Stimulated activated CD4-positive, alpha-beta T cell treated with anti-CD3 and anti-CD28 coated beads, Interleukin-2, amount 100 ng/mL, for 48 hours (primary cell): ENCODE data around the gene HOXB3.
A peak's percentile ranks its signal among the peaks of the same experiment; 100 is the strongest.

Experiments
- DNase-seq, 2 donors: peaks; one replicate each; pipeline ENCODE4 v3.0.0-alpha.2; 2020

The HOXB3 gene

DNA sequence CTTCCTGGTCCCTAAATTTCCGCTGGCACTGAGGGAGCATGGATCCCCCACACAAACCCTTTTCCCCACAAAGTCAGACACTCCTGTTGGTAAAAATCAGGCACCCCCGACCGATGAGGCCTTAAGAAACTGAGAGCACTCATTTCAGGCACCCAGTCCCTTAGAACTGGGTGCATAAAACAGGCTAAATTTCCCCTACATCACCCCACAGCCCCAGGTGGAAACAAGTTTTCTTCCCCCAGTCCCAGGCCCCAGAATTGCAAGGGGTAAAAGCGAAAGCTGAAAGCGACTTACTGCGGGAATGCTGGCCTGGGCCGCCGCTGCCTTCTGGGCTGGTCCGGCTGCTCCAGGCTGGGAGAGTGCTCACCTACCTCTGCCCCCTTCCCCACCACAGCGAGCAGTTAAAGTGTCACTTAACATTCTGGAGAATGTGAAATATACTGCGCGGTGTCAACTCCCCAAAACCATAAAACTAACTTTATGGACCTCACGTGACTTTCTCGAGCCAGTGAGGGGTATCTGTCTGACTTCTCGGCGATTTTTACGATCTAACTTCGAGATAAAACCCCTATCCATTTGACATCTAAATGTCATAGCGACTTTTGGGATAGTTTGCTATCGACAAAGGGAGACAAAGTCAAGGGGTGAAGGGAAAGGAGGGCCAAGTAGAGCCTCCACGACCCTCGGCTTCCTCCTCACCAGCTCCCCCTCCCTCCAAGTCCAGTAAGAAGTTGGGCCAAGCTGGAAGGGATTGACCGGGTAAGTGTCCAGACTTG is at the start of gene HOXB3:
TSS of gene HOXB3 (minus strand) at position 411 of the 776 bp plus-strand sequence. CDS start 37,767 bp downstream, outside the sequence.
- DNase-seq = no peak

DNA sequence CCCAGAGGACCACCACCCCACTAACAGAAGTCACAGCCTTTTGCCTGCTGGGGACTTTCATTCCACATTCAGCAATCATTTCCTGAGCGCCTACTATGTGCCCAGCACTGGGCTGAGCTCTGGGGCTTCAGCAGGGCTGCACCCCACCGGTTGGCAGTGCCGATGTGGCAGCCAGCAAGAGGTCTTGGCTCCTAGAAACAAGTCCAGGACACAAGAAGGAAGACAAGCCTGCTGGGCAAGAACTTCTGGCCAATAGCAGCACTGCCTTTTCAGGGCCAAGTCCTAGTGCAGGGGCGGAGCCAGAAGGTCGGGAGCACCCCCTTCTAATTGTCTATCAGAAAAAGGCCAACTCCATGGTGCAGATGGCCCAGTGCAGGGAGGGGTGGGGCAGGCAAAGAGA is 49.1 kb upstream of the HOXB3 start:
- DNase-seq = no peak

DNA sequence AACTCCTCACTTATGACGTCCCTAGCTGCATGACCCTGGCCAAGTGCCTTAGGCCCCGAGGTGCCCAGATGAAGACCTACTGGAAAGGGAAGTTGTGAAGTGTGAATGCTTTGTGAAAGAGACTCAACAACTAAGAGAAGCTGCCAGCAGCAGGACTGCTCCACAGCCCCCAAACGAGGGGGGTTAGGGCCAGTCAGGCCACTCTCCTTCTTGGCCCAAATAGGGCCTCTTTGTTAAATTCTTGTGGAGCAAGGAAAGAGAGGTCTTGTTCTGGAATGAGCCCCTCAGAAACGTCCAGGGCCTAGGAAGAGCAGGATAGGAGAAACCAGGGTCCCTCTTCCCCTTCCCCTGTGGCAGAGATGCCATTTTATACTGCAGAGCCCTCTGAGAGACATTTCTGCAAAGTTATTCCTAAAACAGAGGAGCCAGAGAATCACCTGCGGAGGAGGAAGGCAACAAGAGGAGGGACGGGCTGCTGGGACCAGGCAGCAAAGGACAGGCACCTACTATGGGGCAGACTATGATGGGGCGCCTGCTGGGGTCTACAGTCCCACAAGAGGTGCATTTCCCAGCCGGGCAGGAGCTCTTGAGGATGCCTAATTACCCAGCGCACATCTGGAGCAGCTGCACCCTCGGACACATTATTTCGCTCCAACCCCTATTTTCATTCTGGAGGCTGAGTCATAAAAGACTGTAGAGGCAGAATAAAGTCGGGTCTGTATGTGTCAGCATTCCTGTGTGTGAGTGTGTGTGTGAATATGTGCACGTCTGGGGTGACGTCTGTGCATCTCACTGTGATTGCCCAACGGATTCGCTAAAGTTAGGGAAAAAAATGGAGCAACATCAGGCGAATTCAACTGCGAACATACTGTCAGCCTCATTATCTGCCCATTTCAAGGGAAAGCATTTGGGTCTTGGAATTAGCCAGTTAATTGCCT is 47.6 kb upstream of the HOXB3 start:
- DNase-seq = no peak

DNA sequence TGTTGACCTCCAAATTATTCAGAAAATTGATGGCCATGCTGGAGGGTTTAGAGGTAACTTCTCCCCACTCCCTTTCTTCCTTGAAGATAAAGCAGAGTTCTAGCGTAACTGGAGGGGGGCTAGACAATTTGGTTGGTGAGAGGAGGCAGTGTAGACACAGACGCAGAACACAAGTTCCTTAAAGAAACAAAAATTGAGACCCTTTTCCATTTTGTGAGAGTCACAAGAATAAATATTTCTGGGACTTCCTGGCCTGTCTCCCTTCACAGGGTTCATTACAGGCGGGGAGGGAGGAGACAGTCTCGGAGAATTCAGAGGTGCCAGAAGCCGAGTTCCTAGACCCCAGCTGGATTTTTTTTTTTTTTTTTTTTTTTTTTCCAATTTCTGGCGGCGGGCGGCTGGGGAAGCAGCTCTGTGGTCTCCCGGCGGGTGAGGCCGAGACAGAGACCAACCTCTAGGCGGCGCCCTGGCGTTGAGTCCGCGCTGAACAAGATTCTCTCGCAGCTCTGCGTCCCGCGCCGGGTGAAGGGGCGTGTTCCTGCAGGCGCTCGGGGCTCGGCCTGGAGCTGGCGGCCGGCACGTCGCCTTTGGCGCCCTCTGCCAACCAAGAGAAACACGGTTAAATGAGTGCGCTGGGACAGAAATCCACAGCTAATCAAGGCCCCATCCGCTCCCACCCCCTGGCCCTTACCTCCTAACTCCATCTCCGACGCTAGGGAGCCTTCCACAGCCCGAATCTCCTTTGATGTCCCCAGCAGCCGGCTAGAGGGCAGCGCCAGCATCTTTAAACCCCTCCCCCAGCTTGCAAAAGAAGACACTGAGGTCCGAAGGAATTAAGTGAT is 46.4 kb upstream of the HOXB3 start:
- DNase-seq = peak; percentile 80 to 88

DNA sequence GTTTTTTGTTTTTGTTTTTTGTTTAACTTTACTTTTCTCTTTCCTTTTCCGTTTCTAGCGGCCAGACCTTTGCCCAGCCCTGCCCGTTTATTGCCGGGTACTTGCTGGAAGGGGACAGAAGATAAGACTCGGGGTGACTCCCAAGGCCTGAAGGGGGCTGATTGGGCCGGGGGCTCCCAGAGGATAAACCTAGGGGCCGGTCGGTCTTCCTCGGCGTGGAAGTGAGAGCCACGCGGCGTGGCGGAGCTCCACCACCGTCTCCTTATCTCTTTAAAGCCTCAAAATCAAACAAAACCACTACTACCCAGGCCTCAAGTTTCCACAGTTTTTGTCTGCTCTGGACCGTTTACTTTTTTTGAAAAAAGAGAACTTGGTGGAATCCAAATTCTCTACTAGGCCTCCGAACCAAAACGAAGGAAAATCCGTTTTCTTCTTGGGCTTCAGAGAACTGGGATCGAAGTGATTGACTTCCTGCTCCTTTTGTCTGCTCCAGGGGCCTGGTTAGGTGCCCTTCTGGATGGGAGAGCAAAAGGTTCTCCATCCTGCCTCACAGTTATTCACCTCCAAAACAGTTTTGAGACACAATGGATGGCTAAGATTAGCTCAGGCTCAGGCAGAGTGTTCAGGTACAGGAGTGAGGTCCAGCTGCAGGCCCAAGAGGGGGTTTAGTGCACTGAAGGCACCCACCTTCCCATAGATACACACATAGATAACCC is 44.6 kb upstream of the HOXB3 start:
- no peak for DNase-seq

DNA sequence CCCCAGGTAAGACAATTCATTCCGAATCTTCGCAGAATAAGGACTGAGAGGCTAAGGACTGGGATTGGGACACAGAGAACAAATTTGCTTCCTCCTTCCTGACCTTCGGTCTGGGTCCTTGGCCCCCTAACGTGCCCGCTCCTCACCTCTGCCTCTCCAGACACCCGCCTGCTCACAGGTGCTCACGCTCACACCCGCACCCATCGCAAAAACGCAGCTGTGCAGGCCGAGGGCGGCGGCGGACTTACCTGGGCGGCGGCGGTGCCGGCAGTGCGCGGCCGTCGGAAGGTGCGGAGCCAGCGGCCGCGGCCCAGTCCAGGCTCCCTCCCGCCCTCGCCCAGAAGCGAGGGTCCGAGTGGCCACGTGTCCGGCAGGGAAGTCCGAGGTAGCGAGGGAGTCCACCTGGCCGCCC is 43.2 kb upstream of the HOXB3 start:
- no peak for DNase-seq

DNA sequence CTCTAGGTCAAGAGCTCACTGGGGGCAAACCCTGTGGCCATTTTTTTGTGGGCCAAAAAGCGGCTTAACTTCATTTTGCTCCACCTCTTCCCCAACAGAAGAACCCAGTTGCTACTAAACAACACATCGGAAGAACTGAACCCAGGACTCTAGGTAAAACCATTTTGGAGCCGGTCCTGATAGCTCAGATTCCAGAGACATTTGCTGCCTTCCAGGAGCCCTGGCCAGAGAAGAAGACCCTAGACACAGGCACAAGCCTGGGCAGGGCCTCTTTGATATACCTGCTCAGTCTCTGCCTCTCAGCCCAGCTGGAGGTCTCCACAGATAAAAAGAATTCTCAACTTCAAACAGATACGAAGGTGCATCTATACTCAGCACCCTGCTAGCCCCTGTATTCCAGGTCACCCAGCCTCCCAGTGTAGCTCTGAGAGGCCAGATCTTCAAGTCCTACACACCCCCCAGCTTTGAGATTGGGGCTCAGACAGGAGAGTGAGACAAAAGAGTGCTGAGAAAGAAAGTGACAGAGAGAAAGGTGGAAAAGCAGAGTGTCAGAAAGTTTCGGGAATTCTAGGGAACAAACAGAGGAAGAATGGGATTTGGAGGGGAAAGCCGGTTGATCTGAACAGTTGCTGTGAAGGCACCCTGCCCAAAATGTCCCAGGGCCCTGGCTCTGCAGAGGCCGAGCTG is 42.7 kb upstream of the HOXB3 start:
- no peak for DNase-seq

DNA sequence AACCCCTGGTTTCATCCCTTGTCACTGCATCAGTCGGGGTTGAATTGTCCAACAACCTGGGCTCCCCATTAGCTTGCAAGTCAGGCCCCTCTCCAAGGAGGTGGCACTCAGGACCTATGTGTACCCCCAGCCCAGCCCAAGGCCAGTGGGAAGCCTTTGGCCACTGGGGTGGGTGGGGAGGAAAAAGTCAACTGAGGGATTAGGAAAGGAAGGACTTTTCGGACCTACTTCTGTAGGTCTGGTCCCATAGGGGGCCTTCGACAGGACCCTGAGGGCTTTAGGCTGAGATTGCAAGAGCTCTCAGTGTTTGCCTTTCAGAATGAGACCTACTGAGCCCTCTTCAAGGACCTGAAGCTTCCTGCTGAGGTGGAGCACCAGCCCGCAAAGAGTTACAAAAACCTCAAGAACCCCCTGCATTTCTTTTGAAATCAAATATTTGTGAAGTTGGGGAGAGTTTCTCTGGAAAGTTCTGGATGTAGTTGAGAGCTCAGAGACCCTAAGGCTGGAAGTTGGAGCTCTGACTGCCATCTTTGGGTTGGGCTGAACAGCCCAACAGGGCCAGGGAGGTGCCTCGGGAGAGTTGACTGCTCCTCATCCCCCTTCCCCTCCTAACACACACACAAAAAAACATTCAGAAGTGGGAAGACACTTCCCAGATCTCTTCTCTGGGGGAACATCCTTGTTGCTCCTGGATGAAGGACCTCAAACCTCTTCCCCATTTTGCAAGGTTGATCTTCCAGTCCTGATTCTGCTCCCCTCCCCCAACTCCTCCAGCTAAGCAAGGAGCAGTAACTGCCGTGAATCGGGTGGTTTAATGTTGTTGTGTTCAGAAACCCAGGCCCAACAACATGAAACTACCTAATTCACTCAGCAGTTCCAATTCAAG is 41.9 kb upstream of the HOXB3 start:
- no peak for DNase-seq

DNA sequence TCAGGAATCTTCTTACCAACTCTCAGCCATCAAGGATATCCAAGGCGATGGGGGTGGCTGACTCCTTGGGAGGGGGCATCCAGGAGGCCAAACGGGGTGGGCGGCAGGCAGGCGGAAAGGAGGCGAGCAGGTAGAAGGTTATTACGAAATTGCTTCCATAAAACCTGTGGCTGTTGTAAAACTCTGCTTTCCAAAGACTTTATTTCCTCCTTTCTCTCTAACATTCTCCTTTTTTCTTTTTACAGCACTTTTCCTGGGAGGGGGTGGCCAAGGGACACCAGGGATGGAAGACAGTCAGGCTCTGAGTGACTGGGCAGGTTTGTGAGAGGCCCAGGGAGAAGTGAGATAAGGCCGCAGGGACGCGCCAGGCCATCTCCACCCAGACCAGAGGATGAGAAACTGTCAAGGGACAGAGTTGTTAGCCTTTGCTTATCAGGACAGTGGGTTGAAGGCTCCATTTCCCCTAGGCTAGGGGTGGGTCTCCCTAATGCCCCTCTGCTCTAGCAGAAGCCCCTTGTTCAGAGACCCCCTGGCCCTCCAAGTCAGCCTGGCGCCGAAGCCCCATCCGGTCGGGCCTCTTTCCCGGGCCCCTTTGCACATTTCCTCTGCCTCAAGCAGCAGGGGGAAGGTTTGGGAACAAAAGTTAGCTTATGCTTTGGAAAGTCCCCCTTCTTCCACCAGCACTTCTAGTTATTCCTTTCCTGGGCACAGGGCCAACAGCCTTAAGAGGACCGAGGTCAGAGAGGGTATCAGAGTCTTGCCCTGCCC is 41.1 kb upstream of the HOXB3 start:
- DNase-seq = no peak

DNA sequence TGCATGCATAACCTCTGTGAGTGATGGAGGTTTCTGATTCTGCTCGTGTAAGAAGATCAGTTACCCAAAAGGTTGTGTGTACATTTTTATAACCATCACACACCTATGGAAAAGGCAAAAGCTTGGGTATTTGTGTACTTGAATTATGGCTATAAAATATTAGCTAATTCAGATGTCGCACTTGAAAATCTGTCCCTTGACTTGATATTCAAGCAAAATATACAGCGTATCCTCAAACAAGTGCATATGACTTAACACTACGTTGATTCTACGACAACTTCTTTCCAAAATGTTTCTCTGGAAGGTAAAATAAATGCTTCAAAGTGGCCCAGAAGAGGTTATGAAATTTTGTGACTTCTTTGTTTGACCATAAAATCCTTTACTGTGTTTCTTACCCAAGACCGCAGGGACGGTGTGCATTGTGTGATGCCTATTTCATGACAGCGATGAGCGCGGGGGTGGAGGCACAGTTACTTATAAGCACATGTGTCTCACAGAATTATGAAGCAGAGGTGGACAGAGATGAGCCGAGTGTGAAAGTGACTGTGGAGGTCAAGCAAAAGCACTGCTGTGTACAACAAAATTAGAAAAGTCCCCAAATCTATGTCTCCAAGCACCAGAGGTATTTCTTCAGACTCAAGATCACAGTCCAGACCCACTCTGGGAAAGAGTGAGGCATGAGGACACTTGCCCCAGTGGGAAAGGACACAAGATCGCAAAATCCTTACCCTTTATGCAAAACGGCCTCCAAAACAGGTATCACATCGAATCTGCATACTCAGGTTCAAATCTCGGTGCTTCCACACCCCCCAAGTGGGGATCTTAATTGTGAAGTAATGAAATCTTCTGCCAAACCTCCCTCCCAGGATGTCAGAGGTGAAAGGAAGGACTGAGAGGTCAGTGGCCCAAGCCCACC is 40.2 kb upstream of the HOXB3 start:
- no peak for DNase-seq

DNA sequence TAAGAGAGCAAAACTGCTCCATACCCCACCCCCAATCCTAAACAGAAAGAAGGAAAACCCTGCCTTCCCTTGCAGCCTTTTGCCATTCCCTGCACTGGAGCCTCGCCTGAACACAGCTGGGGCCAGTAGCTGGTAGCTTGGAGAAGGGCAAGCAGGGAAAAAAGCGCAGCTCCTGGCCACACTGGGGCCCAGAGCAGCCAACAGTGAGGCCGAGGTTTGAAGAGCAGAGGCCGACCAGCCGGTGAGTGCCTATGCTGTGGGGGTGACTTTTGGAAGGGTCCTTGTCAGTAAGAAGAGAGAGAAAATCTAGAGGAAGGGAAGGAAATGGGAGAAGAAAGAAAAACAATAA is 39.3 kb upstream of the HOXB3 start:
- DNase-seq = no peak

DNA sequence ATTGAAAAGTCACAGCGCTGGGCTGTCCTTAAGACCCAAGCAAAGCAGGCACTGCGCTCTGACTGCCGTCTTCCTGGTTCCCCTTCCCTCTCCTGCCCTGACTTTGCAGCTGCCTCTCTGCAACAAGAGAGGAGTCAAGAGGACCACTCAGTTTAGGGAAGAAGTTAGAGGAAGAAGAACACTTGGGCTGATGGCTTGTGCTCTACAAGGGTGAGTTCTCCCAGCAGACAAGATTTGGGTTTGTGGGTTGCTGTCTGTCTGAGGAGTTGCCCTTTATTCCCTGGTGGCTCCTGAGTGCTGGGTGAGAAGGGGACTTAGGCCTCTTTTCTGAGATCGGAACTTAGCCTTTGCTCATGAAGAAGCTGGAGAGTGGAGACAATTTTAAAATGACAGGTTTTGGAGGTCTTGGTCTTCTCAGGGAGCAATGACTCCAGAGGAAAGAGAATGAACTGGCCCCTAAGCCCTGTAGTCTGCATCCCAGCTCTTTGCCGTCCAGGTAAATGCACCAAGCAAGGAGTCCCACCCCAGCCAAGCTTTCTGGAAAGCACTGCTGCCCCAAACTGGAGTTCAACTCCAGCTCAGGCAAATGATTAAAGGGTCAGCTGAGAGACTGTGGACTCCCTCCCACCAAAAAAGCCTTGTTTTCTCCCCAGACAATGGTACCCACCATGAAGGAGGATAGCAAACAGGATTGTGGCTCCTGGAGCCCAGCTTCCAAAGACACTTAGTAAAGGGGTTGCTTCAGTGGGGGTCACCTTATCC is 38.8 kb upstream of the HOXB3 start:
- no peak for DNase-seq

DNA sequence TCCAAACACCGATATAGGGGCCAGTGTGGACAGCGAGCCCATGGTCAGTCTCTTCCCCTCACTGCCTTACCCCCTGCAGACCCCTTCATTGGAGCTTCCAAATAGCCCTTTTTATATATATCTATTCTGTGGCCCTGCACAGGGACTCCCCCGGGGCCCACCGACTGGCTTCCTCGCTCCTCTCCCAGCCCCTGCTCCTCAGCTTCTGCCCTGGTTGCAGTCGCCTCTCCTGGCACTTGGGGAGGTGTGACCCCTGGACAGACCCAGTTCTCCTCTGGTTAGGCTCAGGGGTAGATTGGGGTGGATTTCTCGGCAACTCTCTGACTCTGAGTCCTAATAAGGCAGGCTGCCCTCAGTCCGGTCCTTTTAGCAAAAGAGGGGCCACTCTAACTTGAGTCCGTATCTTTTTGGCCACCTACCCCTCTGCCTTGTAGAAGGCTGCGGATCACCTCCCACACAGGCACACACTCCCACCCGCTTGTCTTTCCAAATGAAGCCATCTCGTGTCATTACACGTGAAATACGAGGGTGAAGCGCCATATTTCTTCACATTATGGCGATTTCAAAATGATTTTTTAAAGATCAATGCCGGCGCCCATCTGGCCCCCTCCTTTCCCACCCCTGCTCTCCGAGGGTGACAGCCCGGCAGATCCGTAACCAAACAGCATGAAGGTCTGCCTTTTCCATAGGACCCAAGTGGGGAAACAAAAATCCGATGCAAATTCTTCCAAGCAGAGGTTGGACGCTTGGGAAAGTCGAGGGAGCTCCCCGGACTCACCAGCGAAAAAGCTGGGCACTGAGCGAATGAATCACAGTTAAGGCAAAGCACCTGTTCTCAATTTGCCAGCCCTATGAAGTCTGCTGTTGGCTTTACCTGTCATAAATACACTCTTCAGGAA is 37.8 kb upstream of the HOXB3 start:
- DNase-seq = no peak

DNA sequence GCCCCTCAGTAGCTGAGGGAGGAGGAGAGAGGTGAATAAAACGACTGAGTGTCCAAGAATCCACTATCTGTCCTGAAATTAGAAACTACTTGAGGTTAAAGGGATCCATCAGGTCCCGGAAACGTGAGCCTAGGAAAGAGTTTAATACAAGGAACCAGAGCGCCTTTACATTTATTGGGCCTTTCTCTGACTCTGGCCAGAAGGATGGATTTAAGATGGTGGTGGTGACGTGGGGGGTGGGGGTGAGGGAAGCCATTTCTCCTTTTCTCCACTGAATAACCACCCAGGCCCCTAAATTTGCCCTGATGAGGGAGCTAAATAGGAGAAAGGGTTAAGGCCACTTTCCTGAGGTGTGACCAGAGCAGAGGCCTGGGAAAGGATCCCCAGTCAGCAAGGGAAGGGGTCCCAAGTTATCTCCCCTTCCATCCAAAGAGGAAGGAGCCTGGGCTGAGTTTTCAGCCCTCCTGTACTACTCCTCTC is 37.1 kb upstream of the HOXB3 start:
- DNase-seq = no peak

DNA sequence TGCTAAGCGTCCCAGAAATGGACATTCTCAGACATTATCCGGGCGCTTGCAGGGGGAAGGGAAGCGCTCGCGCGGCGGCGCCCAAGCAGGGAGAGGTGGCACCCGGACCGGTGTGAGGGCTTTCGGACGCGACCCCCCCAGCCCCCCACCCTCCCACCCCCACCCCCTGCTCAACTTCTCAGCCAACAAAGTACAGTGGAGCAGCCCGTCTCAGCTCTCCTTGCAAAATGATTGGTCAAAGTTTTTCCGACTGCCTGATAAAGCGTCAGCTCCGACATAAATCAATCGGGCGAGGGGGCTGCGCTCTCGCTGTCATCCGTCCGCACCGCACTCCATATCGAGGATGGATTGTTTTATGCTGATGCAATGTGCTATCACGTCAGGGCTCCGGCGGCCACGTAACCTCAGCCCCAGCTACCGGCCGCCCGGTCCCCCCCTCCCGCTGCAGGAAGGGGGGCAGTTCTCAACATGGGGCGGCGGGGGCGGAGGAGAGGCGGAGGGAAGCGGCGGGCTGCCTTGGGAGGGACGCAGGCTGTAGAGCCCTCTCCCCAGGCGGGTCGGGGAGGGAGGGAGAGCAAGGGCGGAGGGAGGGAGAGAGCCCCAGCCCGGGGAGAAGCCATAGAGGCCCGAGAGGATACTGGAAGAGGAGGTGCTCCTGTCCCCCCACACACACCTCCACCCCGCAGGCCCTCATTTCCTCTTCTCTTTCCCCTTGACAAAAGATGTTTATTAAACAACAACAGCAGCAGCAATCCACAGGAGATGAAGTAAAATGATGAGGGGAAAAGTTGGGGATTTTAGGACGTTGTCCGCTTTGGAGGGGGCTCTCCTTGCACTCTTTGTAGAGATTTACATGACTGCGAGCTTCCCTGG is 36.4 kb upstream of the HOXB3 start, which contains the start of gene HOXB9:
TSS of gene HOXB9 (minus strand) at position 114 of the 873 bp plus-strand sequence. CDS start at position 25, 89 bp downstream.
- no peak for DNase-seq
